Measurements from ENCODE around the gene TLCD3B. TPM values are rescaled to one million over a fixed set of nuclear protein-coding genes. Genes with fewer than 3 reads are reported as not detected.

TLCD3B gene
- total RNA-seq, 4 donors from 2014 or later: not detected

GRCh38 chr16:30046178-30046577, 15.1 kb upstream of the TLCD3B start:
- TF ChIP-seq CTCF (IDR thresholded peaks at IDR 0.05; ENCODE audit: low read depth): no peak

GRCh38 chr16:30041841-30042240, 10.8 kb upstream of the TLCD3B start:
- no peak for TF ChIP-seq CTCF (IDR thresholded peaks at IDR 0.05; ENCODE audit: low read depth)

GRCh38 chr16:30040221-30040620, 9.2 kb upstream of the TLCD3B start:
- TF ChIP-seq CTCF (IDR thresholded peaks at IDR 0.05; ENCODE audit: low read depth): no peak

GRCh38 chr16:30033270-30033669, 2.2 kb upstream of the TLCD3B start:
- no peak for TF ChIP-seq CTCF (IDR thresholded peaks at IDR 0.05; ENCODE audit: low read depth)

GRCh38 chr16:30032083-30032819, 1.2 kb upstream of the TLCD3B start:
- no peak for TF ChIP-seq CTCF (IDR thresholded peaks at IDR 0.05; ENCODE audit: low read depth)

GRCh38 chr16:30031477-30031918, 427 bp upstream of the TLCD3B start:
- TF ChIP-seq CTCF (IDR thresholded peaks at IDR 0.05; ENCODE audit: low read depth): no peak

- no peak for TF ChIP-seq CTCF (IDR thresholded peaks at IDR 0.05; ENCODE audit: low read depth)
Measured at GRCh38 chr16:30030011-30030685, 923 bp downstream of the TLCD3B start.

All from subcutaneous adipose tissue (tissue), 4 donors.